ENCODE data around the gene UBE2U. TPM values are rescaled to one million over a fixed set of nuclear protein-coding genes. Genes with fewer than 3 reads are reported as not detected.
"Not testable (repeated sequence)": the region's sequence is repeated elsewhere in the genome, so short reads cannot be mapped to it uniquely, and the experiment has no call there.

Gene UBE2U
- total RNA-seq, 6 experiments from 2014 or later = not detected

DNA sequence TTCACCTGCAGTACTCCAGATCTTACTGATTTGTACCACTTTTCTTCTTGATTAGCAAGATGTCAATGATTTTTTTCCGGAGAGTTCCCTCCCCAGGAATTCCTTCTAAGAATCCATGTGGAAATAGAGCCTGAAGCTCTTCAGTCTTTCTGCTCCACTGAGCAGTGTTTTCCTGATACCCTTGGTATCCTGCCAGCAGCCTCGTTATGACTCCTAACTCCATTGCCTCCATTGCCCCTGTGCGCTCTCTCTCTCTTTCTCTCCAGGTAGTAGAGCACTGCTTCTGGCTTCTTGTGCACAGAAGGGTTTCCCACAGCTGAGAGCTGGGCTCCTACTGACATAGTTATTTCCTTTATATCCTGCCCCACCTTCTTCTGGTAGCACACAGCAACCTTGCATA, 12.2 kb downstream of the UBE2U start:
- no peak for DNase-seq
- Histone ChIP-seq H3K27ac (no peak overlapping the region), H3K9me3 (no peaks in the 10 kb centered on the region), H3K27me3 (no peaks in the 10 kb centered on the region), H3K36me3 (no peaks in the 10 kb centered on the region), H3K4me3 (no peak overlapping the region), H3K4me1 (no peaks in the 10 kb centered on the region)
- intact Hi-C loops (cut with DNase I) = no loop called here
- ATAC-seq = no peak
- WGBS (ENCODE audit: insufficient coverage, low coverage, low lambda C conversion rate, missing lambda C conversion rate) = 73% methylated on average over 2 of the region's 3 CpGs
- TF ChIP-seq, protein P1, sequence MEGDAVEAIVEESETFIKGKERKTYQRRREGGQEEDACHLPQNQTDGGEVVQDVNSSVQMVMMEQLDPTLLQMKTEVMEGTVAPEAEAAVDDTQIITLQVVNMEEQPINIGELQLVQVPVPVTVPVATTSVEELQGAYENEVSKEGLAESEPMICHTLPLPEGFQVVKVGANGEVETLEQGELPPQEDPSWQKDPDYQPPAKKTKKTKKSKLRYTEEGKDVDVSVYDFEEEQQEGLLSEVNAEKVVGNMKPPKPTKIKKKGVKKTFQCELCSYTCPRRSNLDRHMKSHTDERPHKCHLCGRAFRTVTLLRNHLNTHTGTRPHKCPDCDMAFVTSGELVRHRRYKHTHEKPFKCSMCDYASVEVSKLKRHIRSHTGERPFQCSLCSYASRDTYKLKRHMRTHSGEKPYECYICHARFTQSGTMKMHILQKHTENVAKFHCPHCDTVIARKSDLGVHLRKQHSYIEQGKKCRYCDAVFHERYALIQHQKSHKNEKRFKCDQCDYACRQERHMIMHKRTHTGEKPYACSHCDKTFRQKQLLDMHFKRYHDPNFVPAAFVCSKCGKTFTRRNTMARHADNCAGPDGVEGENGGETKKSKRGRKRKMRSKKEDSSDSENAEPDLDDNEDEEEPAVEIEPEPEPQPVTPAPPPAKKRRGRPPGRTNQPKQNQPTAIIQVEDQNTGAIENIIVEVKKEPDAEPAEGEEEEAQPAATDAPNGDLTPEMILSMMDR (IDR thresholded peaks at IDR 0.05) = no peak
- no peak for TF ChIP-seq POLR2A (IDR thresholded peaks at IDR 0.05)

DNA sequence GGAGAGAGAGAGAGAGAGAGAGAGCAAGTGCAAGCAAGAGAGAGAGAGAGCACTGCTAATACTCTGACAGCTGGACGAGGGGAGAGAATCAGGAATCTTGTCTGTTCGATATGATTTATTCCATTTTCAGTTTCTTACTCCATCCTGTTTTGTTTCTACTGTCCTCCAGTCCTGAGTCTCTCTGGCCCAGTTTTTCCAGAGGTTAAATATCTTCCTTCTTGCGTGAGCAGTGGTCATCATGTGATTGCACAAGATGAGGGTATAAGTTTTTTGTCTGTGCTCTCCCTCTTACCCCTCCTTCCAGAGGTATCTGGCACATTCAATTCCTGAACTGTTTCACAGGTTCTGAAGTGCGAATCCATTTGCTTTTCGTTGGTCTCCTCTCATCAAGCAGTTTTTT, 16.8 kb downstream of the UBE2U start:
- Histone ChIP-seq H3K4me1 (no peaks in the 10 kb centered on the region), H3K9me3 (no peaks in the 10 kb centered on the region), H3K27ac (no peak overlapping the region), H3K36me3 (no peaks in the 10 kb centered on the region), H3K4me3 (no peak overlapping the region), H3K27me3 (no peaks in the 10 kb centered on the region)
- WGBS (ENCODE audit: insufficient coverage, low coverage, low lambda C conversion rate, missing lambda C conversion rate) = 63% methylated on average over 5 of the region's 5 CpGs
- no peak for DNase-seq
- ATAC-seq = no peak
- TF ChIP-seq POLR2A (IDR thresholded peaks at IDR 0.05) = no peak
- TF ChIP-seq, protein P1 (IDR thresholded peaks at IDR 0.05) = no peak
- intact Hi-C loops (cut with DNase I) = no loop called here

DNA sequence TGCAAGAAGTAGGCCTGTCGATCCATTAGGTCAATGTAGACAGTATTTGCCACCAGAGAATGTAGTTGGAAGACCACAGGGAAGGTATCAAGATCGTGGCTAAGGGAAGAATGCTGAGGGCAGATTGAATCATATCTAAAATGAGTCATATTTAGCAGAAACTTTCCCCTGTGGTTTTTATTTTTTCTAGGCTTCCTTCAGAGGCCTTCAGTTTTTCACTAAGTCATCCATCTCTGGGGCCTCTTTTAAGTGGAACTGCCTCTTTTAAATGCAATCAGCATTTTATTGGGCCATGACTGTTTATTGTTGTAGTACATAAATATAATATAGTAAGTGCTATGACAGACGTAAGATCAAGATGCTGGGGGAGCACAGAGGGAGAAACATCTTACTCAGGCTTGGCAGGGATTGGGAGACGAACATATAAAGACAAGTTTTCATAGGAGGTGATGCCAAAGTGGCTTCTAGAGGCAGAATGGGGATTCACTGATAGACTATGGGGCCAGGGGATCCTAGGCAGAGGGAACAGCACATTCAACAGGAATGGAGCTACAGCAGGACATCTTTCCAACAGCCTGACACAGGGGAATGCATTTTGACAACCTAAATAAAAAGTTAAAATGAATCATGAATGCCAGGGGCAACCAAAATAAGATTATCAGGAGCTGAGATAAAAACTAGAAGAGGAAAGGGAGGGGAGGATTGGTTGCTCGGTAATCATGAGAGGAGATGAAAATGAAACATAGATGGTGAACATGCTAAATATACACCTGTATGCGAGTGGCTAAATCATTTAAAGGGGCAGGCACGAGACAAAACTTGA, 20.1 kb downstream of the UBE2U start:
- DNase-seq (no peak), ATAC-seq (no peak)
- Histone ChIP-seq H3K4me1 (no peaks in the 10 kb centered on the region), H3K27me3 (no peaks in the 10 kb centered on the region), H3K27ac (no peak overlapping the region), H3K9me3 (no peaks in the 10 kb centered on the region), H3K4me3 (no peak overlapping the region), H3K36me3 (no peaks in the 10 kb centered on the region)
- WGBS (ENCODE audit: insufficient coverage, low coverage, low lambda C conversion rate, missing lambda C conversion rate) = 56% methylated on average over 7 of the region's 7 CpGs
- intact Hi-C loops (cut with DNase I) = no loop called here
- TF ChIP-seq POLR2A (IDR thresholded peaks at IDR 0.05) = no peak
- TF ChIP-seq, protein P1 (IDR thresholded peaks at IDR 0.05) = no peak

DNA sequence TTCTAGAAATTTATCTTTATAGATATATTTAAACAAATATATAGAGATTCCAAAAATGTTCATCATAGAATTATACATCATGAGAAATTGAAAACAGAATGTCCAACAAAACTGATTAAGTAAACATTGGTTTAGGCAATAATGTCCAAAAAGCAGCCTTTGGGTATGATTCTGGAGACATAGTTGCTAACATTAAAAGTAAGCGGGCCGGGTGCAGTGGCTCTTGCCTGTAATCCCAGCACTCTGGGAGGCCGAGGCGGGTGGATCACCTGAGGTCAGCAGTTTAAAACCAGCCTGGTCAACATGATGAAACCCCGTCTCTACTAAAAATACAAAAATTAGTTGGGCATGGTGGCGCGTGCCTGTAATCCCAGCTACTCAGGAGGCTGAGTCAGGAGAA, 20.8 kb downstream of the UBE2U start:
- H3K27me3 ChIP-seq; DNase-seq; H3K36me3 ChIP-seq; H3K4me1 ChIP-seq; H3K9me3 ChIP-seq; H3K27ac ChIP-seq; H3K4me3 ChIP-seq; ATAC-seq; intact Hi-C loops (cut with DNase I): not testable (repeated sequence)
- WGBS (ENCODE audit: insufficient coverage, low coverage, low lambda C conversion rate, missing lambda C conversion rate) = 92% methylated on average over 7 of the region's 7 CpGs

DNA sequence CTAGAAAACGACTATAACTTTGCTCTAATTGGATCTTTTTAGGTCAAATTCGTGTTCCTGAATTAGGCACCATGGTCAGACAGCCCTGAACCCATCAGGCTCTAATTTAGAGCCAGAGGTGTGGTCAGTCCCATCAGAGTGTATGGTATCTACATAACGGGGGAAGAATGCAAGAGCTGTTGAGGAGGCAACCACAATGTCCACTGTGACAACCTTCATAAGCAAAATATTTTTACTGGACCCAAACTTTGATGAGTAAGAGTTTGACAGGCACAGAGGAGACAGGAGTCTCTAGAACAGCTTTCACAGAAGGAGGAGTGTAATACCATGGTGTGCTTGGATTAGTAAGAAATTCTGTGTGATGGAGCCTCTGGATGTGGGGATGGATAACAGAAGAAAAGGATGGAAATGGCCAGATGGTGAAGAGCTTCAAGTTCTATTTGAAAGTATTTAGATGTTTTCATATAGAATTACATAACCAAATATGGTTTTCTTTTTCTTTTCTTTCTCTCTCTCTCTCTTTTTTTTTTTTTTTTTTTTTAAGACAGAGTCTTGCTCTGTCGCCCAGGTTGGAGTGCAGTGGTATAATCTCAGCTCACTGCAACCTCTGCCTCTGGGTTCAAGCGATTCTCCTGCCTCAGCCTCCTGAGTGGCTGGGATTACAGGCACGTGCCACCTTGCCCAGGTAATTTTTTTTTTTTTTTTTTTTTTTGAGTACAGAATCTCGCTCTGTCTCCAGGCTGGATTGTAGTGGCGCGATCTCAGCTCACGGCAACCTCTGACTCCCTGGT, 24.9 kb downstream of the UBE2U start:
- no peaks in the 10 kb centered on the region for H3K36me3 ChIP-seq
- ATAC-seq (no peak), DNase-seq (no peak)
- no peaks in the 10 kb centered on the region for H3K9me3 ChIP-seq
- H3K27ac ChIP-seq = no peak overlapping the region
- no peak for TF ChIP-seq POLR2A (IDR thresholded peaks at IDR 0.05)
- TF ChIP-seq, protein P1 (IDR thresholded peaks at IDR 0.05) = no peak
- WGBS (ENCODE audit: insufficient coverage, low coverage, low lambda C conversion rate, missing lambda C conversion rate) = 62% methylated on average over 9 of the region's 10 CpGs
- H3K4me1 ChIP-seq = no peaks in the 10 kb centered on the region
- no peak overlapping the region for H3K4me3 ChIP-seq
- H3K27me3 ChIP-seq = peaks cover 0 to 9% of the 10 kb centered on the region in 2 donors
- intact Hi-C loops (cut with DNase I) = no loop called here

Measured in right lobe of liver (tissue), 6 donors.